ENCODE results near the gene NELFB.

- TF ChIP-seq RAD21 (IDR thresholded peaks at IDR 0.05; ENCODE audit: low read depth) (no peak), EP300 (IDR thresholded peaks at IDR 0.05; ENCODE audit: borderline replicate concordance) (no peak), YY1 (IDR thresholded peaks at IDR 0.05; ENCODE audit: low read depth) (no peak), TAF1 (IDR thresholded peaks at IDR 0.05; ENCODE audit: low read depth) (no peak), TCF12 (IDR thresholded peaks at IDR 0.05; ENCODE audit: low read depth) (no peak), EGR1 (IDR thresholded peaks at IDR 0.05) (no peak), REST (IDR thresholded peaks at IDR 0.05; ENCODE audit: low read depth) (no peak), NFIC (IDR thresholded peaks at IDR 0.05) (no peak), USF1 (IDR thresholded peaks at IDR 0.05) (no peak), CEBPB (IDR thresholded peaks at IDR 0.05) (no peak), MAX (IDR thresholded peaks at IDR 0.05) (no peak), ZBTB7A (IDR thresholded peaks at IDR 0.05; ENCODE audit: low read depth) (no peak), FOXM1 (IDR thresholded peaks at IDR 0.05; ENCODE audit: borderline replicate concordance, low read depth) (no peak)
Observed at GRCh38 chr9:137317021-137317717, 62.0 kb downstream of the NELFB start.
